ENCODE measurements around the gene MPZL3. TPM values are rescaled to one million over a fixed set of nuclear protein-coding genes. Genes with fewer than 3 reads are reported as not detected.

The MPZL3 gene
- total RNA-seq, 2 experiments from 2014 or later, result 83.9 to 84.1 TPM

GRCh38 chr11:118223992-118224391 is 28.2 kb downstream of the MPZL3 start:
- ChIA-PET CTCF (interaction anchor here (0.6 to 3.6 kb wide), 8 partner anchors 8 to 118 kb away, joined by 3 to 24 read pairs (median 4); partner anchors contain the start of genes CD3D, CD3E and MPZL3), POLR2A (interaction anchor here (0.9 to 4.2 kb wide), 9 partner anchors 8 to 82 kb away, joined by 3 to 70 read pairs (median 11); partner anchors contain the start of gene MPZL3)

- ChIA-PET CTCF (interaction anchor here (1.3 to 3.6 kb wide), 3 partner anchors 21 to 119 kb away, joined by 3 to 24 read pairs (median 5); partner anchors contain the start of gene CD3D), POLR2A (interaction anchor here (1.2 to 4.2 kb wide), 3 partner anchors 15 to 21 kb away, joined by 6 to 70 read pairs (median 20); no protein-coding TSS in a partner anchor)
These were observed 28.6 kb downstream of the MPZL3 start for GRCh38 chr11:118223570-118223969.

GRCh38 chr11:118222437-118222836 is 29.7 kb downstream of the MPZL3 start:
- ChIA-PET POLR2A (interaction anchor here (1.1 to 3.9 kb wide), 2 partner anchors 20 to 83 kb away, joined by 3 to 12 read pairs; no protein-coding TSS in a partner anchor), CTCF (interaction anchor here (1.4 kb wide), 1 partner anchor 17 kb away, joined by 4 read pairs; no protein-coding TSS in a partner anchor)

- ChIA-PET POLR2A (interaction anchor here (1.1 to 3.9 kb wide), 5 partner anchors 9 to 84 kb away, joined by 3 to 12 read pairs (median 3); no protein-coding TSS in a partner anchor), CTCF (interaction anchor here (1.3 kb wide), 1 partner anchor 21 kb away, joined by 4 read pairs; no protein-coding TSS in a partner anchor)
These were observed 30.7 kb downstream of the MPZL3 start for GRCh38 chr11:118221419-118221818.

GRCh38 chr11:118219732-118220131 is 32.4 kb downstream of the MPZL3 start:
- CTCF ChIA-PET, result interaction anchor here (1.0 to 4.0 kb wide), 4 partner anchors 10 to 21 kb away, joined by 3 to 16 read pairs (median 8); no protein-coding TSS in a partner anchor
- POLR2A ChIA-PET, result interaction anchor here (0.9 to 3.9 kb wide), 2 partner anchors 18 to 32 kb away, joined by 3 to 12 read pairs; no protein-coding TSS in a partner anchor

GRCh38 chr11:118219244-118219643 is 32.9 kb downstream of the MPZL3 start:
- POLR2A ChIA-PET, result interaction anchor here (0.9 to 3.9 kb wide), 6 partner anchors 10 to 126 kb away, joined by 3 to 12 read pairs (median 3); no protein-coding TSS in a partner anchor
- CTCF ChIA-PET, result interaction anchor here (1.0 to 4.0 kb wide), 6 partner anchors 10 to 25 kb away, joined by 3 to 16 read pairs (median 4); no protein-coding TSS in a partner anchor

GRCh38 chr11:118217575-118217974 is 34.6 kb downstream of the MPZL3 start:
- ChIA-PET CTCF (interaction anchor here (1.4 to 4.0 kb wide), 3 partner anchors 9 to 19 kb away, joined by 5 to 16 read pairs (median 11); no protein-coding TSS in a partner anchor), POLR2A (interaction anchor here (0.5 to 2.4 kb wide), 6 partner anchors 15 to 87 kb away, joined by 3 to 30 read pairs (median 8); partner anchors contain the start of gene CD3E)

- ChIA-PET POLR2A (interaction anchor here (0.5 to 3.7 kb wide), 11 partner anchors 9 to 827 kb away, joined by 3 to 34 read pairs (median 9); partner anchors contain the start of genes CD3D and JAML), CTCF (interaction anchor here (0.7 to 6.5 kb wide), 6 partner anchors 8 to 35 kb away, joined by 3 to 32 read pairs (median 7); partner anchors contain the start of genes JAML and MPZL3)
These were observed 35.3 kb downstream of the MPZL3 start for GRCh38 chr11:118216621-118217481.

- POLR2A ChIA-PET, result interaction anchor here (0.9 to 3.7 kb wide), 7 partner anchors 9 to 127 kb away, joined by 5 to 34 read pairs (median 15); partner anchors contain the start of genes CD3D and JAML
- CTCF ChIA-PET, result interaction anchor here (0.8 to 6.5 kb wide), 6 partner anchors 9 to 26 kb away, joined by 3 to 32 read pairs (median 7); partner anchors contain the start of gene JAML
These were observed 36.4 kb downstream of the MPZL3 start for GRCh38 chr11:118215765-118216164.

GRCh38 chr11:118215262-118215661 is 36.9 kb downstream of the MPZL3 start:
- ChIA-PET POLR2A (interaction anchor here (1.7 to 3.7 kb wide), 4 partner anchors 9 to 25 kb away, joined by 6 to 34 read pairs (median 22); partner anchors contain the start of gene JAML), CTCF (interaction anchor here (1.6 to 6.5 kb wide), 4 partner anchors 10 to 36 kb away, joined by 3 to 32 read pairs (median 8); partner anchors contain the start of genes JAML and MPZL3)

GRCh38 chr11:118214210-118214914 is 37.8 kb downstream of the MPZL3 start:
- CTCF ChIA-PET, result interaction anchor here (1.6 to 6.5 kb wide), 4 partner anchors 10 to 37 kb away, joined by 3 to 32 read pairs (median 7); partner anchors contain the start of gene MPZL3

GRCh38 chr11:118213781-118214180 is 38.4 kb downstream of the MPZL3 start:
- ChIA-PET CTCF (interaction anchor here (1.7 to 6.5 kb wide), 3 partner anchors 11 to 38 kb away, joined by 7 to 32 read pairs (median 7); partner anchors contain the start of gene MPZL3), POLR2A (interaction anchor here (0.7 to 3.7 kb wide), 6 partner anchors 11 to 128 kb away, joined by 3 to 34 read pairs (median 6); partner anchors contain the start of genes CD3D and JAML)

More at GRCh38 chr11:118214210-118214914, 37.8 kb downstream of the MPZL3 start:
- POLR2A ChIA-PET, result interaction anchor here (0.7 to 3.7 kb wide), 8 partner anchors 10 to 147 kb away, joined by 3 to 34 read pairs (median 5); partner anchors contain the start of genes CD3D and JAML

GRCh38 chr11:118213201-118213600 is 39.0 kb downstream of the MPZL3 start:
- POLR2A ChIA-PET, result interaction anchor here (0.7 to 2.3 kb wide), 2 partner anchors 11 to 14 kb away, joined by 3 to 15 read pairs; partner anchors contain the start of gene JAML

GRCh38 chr11:118212781-118213191 is 39.4 kb downstream of the MPZL3 start:
- ChIA-PET CTCF (interaction anchor here (6.5 kb wide), 1 partner anchor 14 kb away, joined by 32 read pairs; no protein-coding TSS in a partner anchor), POLR2A (no interaction called here)

More at GRCh38 chr11:118213201-118213600, 39.0 kb downstream of the MPZL3 start:
- CTCF ChIA-PET, result interaction anchor here (1.9 to 6.5 kb wide), 2 partner anchors 11 to 14 kb away, joined by 7 to 32 read pairs; no protein-coding TSS in a partner anchor

- POLR2A ChIA-PET, result interaction anchor here (0.9 to 1.0 kb wide), 2 partner anchors 9 to 10 kb away, joined by 4 to 6 read pairs; no protein-coding TSS in a partner anchor
- CTCF ChIA-PET, result interaction anchor here (6.5 kb wide), 1 partner anchor 13 kb away, joined by 32 read pairs; no protein-coding TSS in a partner anchor
These were observed 39.9 kb downstream of the MPZL3 start for GRCh38 chr11:118212131-118212725.

GRCh38 chr11:118211006-118211405 is 41.2 kb downstream of the MPZL3 start:
- CTCF ChIA-PET, result interaction anchor here (6.5 kb wide), 1 partner anchor 12 kb away, joined by 32 read pairs; no protein-coding TSS in a partner anchor
- POLR2A ChIA-PET, result interaction anchor here (0.9 to 1.0 kb wide), 2 partner anchors 9 to 10 kb away, joined by 4 to 6 read pairs; no protein-coding TSS in a partner anchor

- POLR2A ChIA-PET, result no interaction called here
- CTCF ChIA-PET, result interaction anchor here (1.4 to 3.7 kb wide), 2 partner anchors 9 to 12 kb away, joined by 3 to 14 read pairs; no protein-coding TSS in a partner anchor
These were observed 41.8 kb downstream of the MPZL3 start for GRCh38 chr11:118210323-118210722.

All from activated CD8-positive, alpha-beta memory T cell treated with anti-CD3 and anti-CD28 coated beads for 36 hours (primary cell).